Measurements from ENCODE around the gene ARHGAP42. TPM values are rescaled to one million over a fixed set of nuclear protein-coding genes. Genes with fewer than 3 reads are reported as not detected.

ARHGAP42 gene
- total RNA-seq, 1 experiment from 2014 or later = 7.1 TPM

GRCh38 chr11:100759856-100760255, 72.8 kb downstream of the ARHGAP42 start:
- no peak overlapping the region for H3K4me3 ChIP-seq (ENCODE audit: low read depth in 2 of 2, low read length in 2 of 2)
- POLR2A ChIA-PET = no interaction called here
- H3K27ac ChIP-seq (ENCODE audit: low read length) = no peak overlapping the region
- BruUV-seq (replicated peaks) = no TSS peak
- ATAC-seq (no peak), DNase-seq (ENCODE audit: low read depth, low spot score) (no peak)
- no peaks in the 10 kb centered on the region for H3K4me1 ChIP-seq (ENCODE audit: control insufficient read depth, insufficient read depth, low read length)
- H3K36me3 ChIP-seq (ENCODE audit: control insufficient read depth, insufficient read depth, low read length) = no peaks in the 10 kb centered on the region
- CTCF ChIA-PET = no interaction called here
- intact Hi-C loops (cut with micrococcal nuclease; ENCODE audit: unreplicated experiment) (no loop called here), in situ Hi-C loops (cut with HindIII; ENCODE audit: low pct_unique_long_range_greater_than_20kb, low sequenced_read_pairs) (no loop called here)
- no peaks in the 10 kb centered on the region for H3K9me3 ChIP-seq (ENCODE audit: control insufficient read depth, insufficient read depth, low read depth, low read length)
- H3K27me3 ChIP-seq (ENCODE audit: control insufficient read depth, insufficient read depth, low read length) = no peaks in the 10 kb centered on the region
- no peak for TF ChIP-seq TCF7L2 (IDR thresholded peaks at IDR 0.05; ENCODE audit: low read depth, low read length)
- no peak for TF ChIP-seq POLR2AphosphoS5 (IDR thresholded peaks at IDR 0.05; ENCODE audit: low read depth, low read length)
- no peak for TF ChIP-seq REST (IDR thresholded peaks at IDR 0.05; ENCODE audit: insufficient read depth in 1 of 2, low read depth in 2 of 2, low read length in 1 of 2)
- TF ChIP-seq, protein P1, sequence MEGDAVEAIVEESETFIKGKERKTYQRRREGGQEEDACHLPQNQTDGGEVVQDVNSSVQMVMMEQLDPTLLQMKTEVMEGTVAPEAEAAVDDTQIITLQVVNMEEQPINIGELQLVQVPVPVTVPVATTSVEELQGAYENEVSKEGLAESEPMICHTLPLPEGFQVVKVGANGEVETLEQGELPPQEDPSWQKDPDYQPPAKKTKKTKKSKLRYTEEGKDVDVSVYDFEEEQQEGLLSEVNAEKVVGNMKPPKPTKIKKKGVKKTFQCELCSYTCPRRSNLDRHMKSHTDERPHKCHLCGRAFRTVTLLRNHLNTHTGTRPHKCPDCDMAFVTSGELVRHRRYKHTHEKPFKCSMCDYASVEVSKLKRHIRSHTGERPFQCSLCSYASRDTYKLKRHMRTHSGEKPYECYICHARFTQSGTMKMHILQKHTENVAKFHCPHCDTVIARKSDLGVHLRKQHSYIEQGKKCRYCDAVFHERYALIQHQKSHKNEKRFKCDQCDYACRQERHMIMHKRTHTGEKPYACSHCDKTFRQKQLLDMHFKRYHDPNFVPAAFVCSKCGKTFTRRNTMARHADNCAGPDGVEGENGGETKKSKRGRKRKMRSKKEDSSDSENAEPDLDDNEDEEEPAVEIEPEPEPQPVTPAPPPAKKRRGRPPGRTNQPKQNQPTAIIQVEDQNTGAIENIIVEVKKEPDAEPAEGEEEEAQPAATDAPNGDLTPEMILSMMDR (IDR thresholded peaks at IDR 0.05) = no peak
- no peak for TF ChIP-seq SIN3A (IDR thresholded peaks at IDR 0.05; ENCODE audit: borderline replicate concordance, insufficient read depth, low read depth, low read length)

GRCh38 chr11:100760744-100761143, 73.7 kb downstream of the ARHGAP42 start:
- Histone ChIP-seq H3K4me1 (ENCODE audit: control insufficient read depth, insufficient read depth, low read length) (no peaks in the 10 kb centered on the region), H3K27me3 (ENCODE audit: control insufficient read depth, insufficient read depth, low read length) (no peaks in the 10 kb centered on the region), H3K27ac (ENCODE audit: low read length) (no peak overlapping the region), H3K4me3 (ENCODE audit: low read depth in 2 of 2, low read length in 2 of 2) (no peak overlapping the region), H3K9me3 (ENCODE audit: control insufficient read depth, insufficient read depth, low read depth, low read length) (no peaks in the 10 kb centered on the region), H3K36me3 (ENCODE audit: control insufficient read depth, insufficient read depth, low read length) (no peaks in the 10 kb centered on the region)
- POLR2A ChIA-PET = interaction anchor here (0.6 kb wide), 2 partner anchors 22 to 827 kb away, joined by 3 read pairs; no protein-coding TSS in a partner anchor
- intact Hi-C loops (cut with micrococcal nuclease; ENCODE audit: unreplicated experiment) (no loop called here), in situ Hi-C loops (cut with HindIII; ENCODE audit: low pct_unique_long_range_greater_than_20kb, low sequenced_read_pairs) (no loop called here)
- ATAC-seq = no peak
- CTCF ChIA-PET = no interaction called here
- TF ChIP-seq REST (IDR thresholded peaks at IDR 0.05; ENCODE audit: insufficient read depth in 1 of 2, low read depth in 2 of 2, low read length in 1 of 2) (no peak), POLR2AphosphoS5 (IDR thresholded peaks at IDR 0.05; ENCODE audit: low read depth, low read length) (no peak), SIN3A (IDR thresholded peaks at IDR 0.05; ENCODE audit: borderline replicate concordance, insufficient read depth, low read depth, low read length) (no peak), TCF7L2 (IDR thresholded peaks at IDR 0.05; ENCODE audit: low read depth, low read length) (no peak)
- TF ChIP-seq, protein P1 (IDR thresholded peaks at IDR 0.05) = no peak
- DNase-seq (ENCODE audit: low read depth, low spot score) = no peak
- BruUV-seq (replicated peaks) = no TSS peak

All from Panc1 (cell line).